Measurements from ENCODE around the gene SHISA8.

- no peak for TF ChIP-seq CTCF (IDR thresholded peaks at IDR 0.05; ENCODE audit: low read depth, low read length, missing input control)
- no peak for TF ChIP-seq EGR1 (IDR thresholded peaks at IDR 0.05; ENCODE audit: low read depth in 2 of 2)
- TF ChIP-seq JUND (IDR thresholded peaks at IDR 0.05): no peak
- TF ChIP-seq, protein P1, sequence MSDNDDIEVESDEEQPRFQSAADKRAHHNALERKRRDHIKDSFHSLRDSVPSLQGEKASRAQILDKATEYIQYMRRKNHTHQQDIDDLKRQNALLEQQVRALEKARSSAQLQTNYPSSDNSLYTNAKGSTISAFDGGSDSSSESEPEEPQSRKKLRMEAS (IDR thresholded peaks at IDR 0.05): no peak
- TF ChIP-seq RXRA (IDR thresholded peaks at IDR 0.05): no peak
- TF ChIP-seq, protein P2, sequence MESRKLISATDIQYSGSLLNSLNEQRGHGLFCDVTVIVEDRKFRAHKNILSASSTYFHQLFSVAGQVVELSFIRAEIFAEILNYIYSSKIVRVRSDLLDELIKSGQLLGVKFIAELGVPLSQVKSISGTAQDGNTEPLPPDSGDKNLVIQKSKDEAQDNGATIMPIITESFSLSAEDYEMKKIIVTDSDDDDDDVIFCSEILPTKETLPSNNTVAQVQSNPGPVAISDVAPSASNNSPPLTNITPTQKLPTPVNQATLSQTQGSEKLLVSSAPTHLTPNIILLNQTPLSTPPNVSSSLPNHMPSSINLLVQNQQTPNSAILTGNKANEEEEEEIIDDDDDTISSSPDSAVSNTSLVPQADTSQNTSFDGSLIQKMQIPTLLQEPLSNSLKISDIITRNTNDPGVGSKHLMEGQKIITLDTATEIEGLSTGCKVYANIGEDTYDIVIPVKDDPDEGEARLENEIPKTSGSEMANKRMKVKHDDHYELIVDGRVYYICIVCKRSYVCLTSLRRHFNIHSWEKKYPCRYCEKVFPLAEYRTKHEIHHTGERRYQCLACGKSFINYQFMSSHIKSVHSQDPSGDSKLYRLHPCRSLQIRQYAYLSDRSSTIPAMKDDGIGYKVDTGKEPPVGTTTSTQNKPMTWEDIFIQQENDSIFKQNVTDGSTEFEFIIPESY (IDR thresholded peaks at IDR 0.05): no peak
- no peak for TF ChIP-seq NR2F2 (IDR thresholded peaks at IDR 0.05)
- no peak for TF ChIP-seq TAF1 (conservative IDR thresholded peaks at IDR 0.05)
- no peak for TF ChIP-seq RAD21 (IDR thresholded peaks at IDR 0.05)
Observed at GRCh38 chr22:41951898-41952474, 37.1 kb upstream of the SHISA8 start, which contains the start of gene SMIM45.
